BLaER1 (cell line): Measurements from ENCODE around the gene KLK15.

Experiments
- H3K27ac ChIP-seq: shearing (Covaris generic); formaldehyde crosslinking; 2 replicates; pipeline ENCODE4 v1.8.1; 2022
- H3K27me3 ChIP-seq: shearing (Covaris generic); formaldehyde crosslinking; 2 replicates; pipeline ENCODE4 v1.8.1; 2022
- H3K36me3 ChIP-seq: shearing (Covaris generic); formaldehyde crosslinking; 2 replicates; pipeline ENCODE4 v1.8.1; 2022
- H3K4me1 ChIP-seq: shearing (Covaris generic); formaldehyde crosslinking; 2 replicates; pipeline ENCODE4 v1.8.1; 2022
- H3K4me2 ChIP-seq: shearing (Covaris generic); formaldehyde crosslinking; 2 replicates; pipeline ENCODE4 v1.8.1; 2022
- H3K4me3 ChIP-seq: shearing (Covaris generic); formaldehyde crosslinking; 2 replicates; pipeline ENCODE4 v1.8.1; 2022
- H3K9ac ChIP-seq: shearing (Covaris generic); formaldehyde crosslinking; 2 replicates; pipeline ENCODE4 v1.8.1; 2022
- H3K9me3 ChIP-seq: shearing (Covaris generic); formaldehyde crosslinking; 2 replicates; pipeline ENCODE4 v1.8.1; 2022
- H4K20me1 ChIP-seq: shearing (Covaris generic); formaldehyde crosslinking; 2 replicates; pipeline ENCODE4 v1.8.1; 2022
- Cebpa-rat ChIP-seq: shearing (Covaris generic); IDR thresholded peaks from 2 replicates; pipeline ENCODE4 v1.8.1; 2022

KLK15 gene

GRCh38 chr19:50822661-50823208, 10.6 kb downstream of the KLK15 start:
- TF ChIP-seq Cebpa-rat = no peak
- H4K20me1 ChIP-seq = no peaks in the 10 kb centered on the region
- no peak overlapping the region for H3K9ac ChIP-seq
- no peak overlapping the region for H3K4me3 ChIP-seq
- no peaks in the 10 kb centered on the region for H3K27me3 ChIP-seq
- H3K27ac ChIP-seq = peak overlapping the region; percentile 81
- H3K4me1 ChIP-seq = peaks cover 68% of the 10 kb centered on the region
- peaks cover 12% of the 10 kb centered on the region; the same call in 1 of the 2 replicates for H3K9me3 ChIP-seq
- H3K4me2 ChIP-seq = peak overlapping the region; percentile 91
- H3K36me3 ChIP-seq = no peaks in the 10 kb centered on the region

GRCh38 chr19:50821622-50822021, 11.8 kb downstream of the KLK15 start:
- peak overlapping the region; percentile 66 for H3K9ac ChIP-seq

GRCh38 chr19:50821248-50821612, 12.1 kb downstream of the KLK15 start:
- H3K4me2 ChIP-seq = peak overlapping the region; percentile 91
- H3K4me1 ChIP-seq = peaks cover 76% of the 10 kb centered on the region
- H3K27me3 ChIP-seq = no peaks in the 10 kb centered on the region
- peaks cover 2% of the 10 kb centered on the region; the same call in 1 of the 2 replicates for H3K9me3 ChIP-seq
- peak overlapping the region; percentile 52 for H3K4me3 ChIP-seq
- peak overlapping the region; percentile 81 for H3K27ac ChIP-seq
- H4K20me1 ChIP-seq = no peaks in the 10 kb centered on the region
- TF ChIP-seq Cebpa-rat = no peak
- H3K36me3 ChIP-seq = no peaks in the 10 kb centered on the region
- H3K9ac ChIP-seq = peak overlapping the region; percentile 66

More at GRCh38 chr19:50821622-50822021, 11.8 kb downstream of the KLK15 start:
- Histone ChIP-seq H3K9me3 (peaks cover 6% of the 10 kb centered on the region; the same call in 1 of the 2 replicates), H3K4me1 (peaks cover 76% of the 10 kb centered on the region), H4K20me1 (no peaks in the 10 kb centered on the region), H3K36me3 (no peaks in the 10 kb centered on the region), H3K4me2 (peak overlapping the region; percentile 91), H3K4me3 (peak overlapping the region; percentile 52; the same call in 1 of the 2 replicates), H3K27me3 (no peaks in the 10 kb centered on the region), H3K27ac (peak overlapping the region; percentile 81)
- no peak for TF ChIP-seq Cebpa-rat

- no peaks in the 10 kb centered on the region for H3K36me3 ChIP-seq
- peaks cover 76% of the 10 kb centered on the region for H3K4me1 ChIP-seq
- TF ChIP-seq Cebpa-rat = no peak
- no peaks in the 10 kb centered on the region for H4K20me1 ChIP-seq
- H3K9ac ChIP-seq = peak overlapping the region; percentile 71
- H3K27me3 ChIP-seq = no peaks in the 10 kb centered on the region
- H3K9me3 ChIP-seq = no peaks in the 10 kb centered on the region
- peak overlapping the region; percentile 81 for H3K27ac ChIP-seq
- peak overlapping the region; percentile 54 for H3K4me3 ChIP-seq
- peak overlapping the region; percentile 91 for H3K4me2 ChIP-seq
These were observed 12.7 kb downstream of the KLK15 start for GRCh38 chr19:50820549-50821247.

GRCh38 chr19:50820086-50820485, 13.3 kb downstream of the KLK15 start:
- peak overlapping the region; percentile 91 for H3K4me2 ChIP-seq
- peak overlapping the region; percentile 54 for H3K4me3 ChIP-seq
- H3K9ac ChIP-seq = peak overlapping the region; percentile 71
- H3K9me3 ChIP-seq = no peaks in the 10 kb centered on the region
- H3K4me1 ChIP-seq = peaks cover 76% of the 10 kb centered on the region
- peak overlapping the region; percentile 78 for H3K27ac ChIP-seq
- H3K36me3 ChIP-seq = no peaks in the 10 kb centered on the region
- H3K27me3 ChIP-seq = no peaks in the 10 kb centered on the region
- TF ChIP-seq Cebpa-rat = no peak
- H4K20me1 ChIP-seq = no peaks in the 10 kb centered on the region

- Histone ChIP-seq H3K4me1 (peaks cover 76% of the 10 kb centered on the region), H3K4me2 (peak overlapping the region; percentile 91), H3K9me3 (no peaks in the 10 kb centered on the region), H3K9ac (peak overlapping the region; percentile 71), H4K20me1 (no peaks in the 10 kb centered on the region), H3K36me3 (no peaks in the 10 kb centered on the region), H3K27me3 (no peaks in the 10 kb centered on the region), H3K4me3 (peak overlapping the region; percentile 54), H3K27ac (0 out of 2 replicates have a peak overlapping the region, but pooled peaks have one; percentile 78)
- no peak for TF ChIP-seq Cebpa-rat
These were observed 13.7 kb downstream of the KLK15 start for GRCh38 chr19:50819636-50820035.

GRCh38 chr19:50818859-50819472, 14.4 kb downstream of the KLK15 start:
- peak overlapping the region; percentile 65; the same call in 1 of the 2 replicates for H3K4me3 ChIP-seq

GRCh38 chr19:50817941-50818858, 15.2 kb downstream of the KLK15 start:
- Histone ChIP-seq H3K27me3 (no peaks in the 10 kb centered on the region), H3K9me3 (no peaks in the 10 kb centered on the region), H3K4me2 (peak overlapping the region; percentile 91), H3K9ac (no peak overlapping the region), H3K4me1 (peaks cover 62% of the 10 kb centered on the region), H3K27ac (no peak overlapping the region), H3K36me3 (no peaks in the 10 kb centered on the region), H3K4me3 (peak overlapping the region; percentile 65), H4K20me1 (no peaks in the 10 kb centered on the region)
- TF ChIP-seq Cebpa-rat = no peak

More at GRCh38 chr19:50818859-50819472, 14.4 kb downstream of the KLK15 start:
- no peaks in the 10 kb centered on the region for H4K20me1 ChIP-seq
- H3K36me3 ChIP-seq = no peaks in the 10 kb centered on the region
- H3K9me3 ChIP-seq = no peaks in the 10 kb centered on the region
- no peak overlapping the region for H3K27ac ChIP-seq
- peak overlapping the region; percentile 91 for H3K4me2 ChIP-seq
- no peaks in the 10 kb centered on the region for H3K27me3 ChIP-seq
- 0 out of 2 replicates have a peak overlapping the region, but pooled peaks have one; percentile 17 for H3K9ac ChIP-seq
- no peak for TF ChIP-seq Cebpa-rat
- H3K4me1 ChIP-seq = peaks cover 70% of the 10 kb centered on the region

- peaks cover 35% of the 10 kb centered on the region for H3K4me1 ChIP-seq
- no peaks in the 10 kb centered on the region for H4K20me1 ChIP-seq
- H3K36me3 ChIP-seq = no peaks in the 10 kb centered on the region
- no peak overlapping the region for H3K9ac ChIP-seq
- no peak for TF ChIP-seq Cebpa-rat
- no peak overlapping the region for H3K4me2 ChIP-seq
- H3K4me3 ChIP-seq = no peak overlapping the region
- H3K27ac ChIP-seq = no peak overlapping the region
- H3K27me3 ChIP-seq = no peaks in the 10 kb centered on the region
- H3K9me3 ChIP-seq = no peaks in the 10 kb centered on the region
These were observed 17.9 kb downstream of the KLK15 start for GRCh38 chr19:50815439-50815838.
